HCT116 (cell line): ENCODE data around the gene C16orf90. TPM values are rescaled to one million over a fixed set of nuclear protein-coding genes. Genes with fewer than 3 reads are reported as not detected.

Experiments used
- ATAC-seq: fragments of 200-7000 bp; cut with Tn5 transposase; 2 replicates; pipeline ENCODE4 v1.9.1; 2020; ENCODE audit warnings: mild to moderate bottlenecking, moderate library complexity
- BruUV-seq: library from RNA; stranded (reverse); fragments of 400-500 nt; replicated peaks from 2 replicates; lab custom pipeline; 2021; lab: Mats Ljungman, UMichigan
- CTCF ChIA-PET: fragments of 300-600 bp; sonication (Branson Sonifier 250); formaldehyde crosslinking; loops from one replicate; lab custom pipeline; 2021; ENCODE audit warnings: antibody characterized with exemption; lab: Charles Lee
- POLR2A ChIA-PET: fragments of 300-600, 350-600 bp; sonication (Branson Sonifier 250); formaldehyde crosslinking; loops from one replicate; lab custom pipeline; 2021; ENCODE audit warnings: antibody characterized with exemption; lab: Charles Lee
- RAD21 ChIA-PET, 2 experiments: fragments of 300-600 bp; sonication (Branson Sonifier 250); formaldehyde crosslinking; loops; one replicate each; lab custom pipeline; 2023; ENCODE audit warnings: low total read pairs in 2 of 2; ENCODE audit not compliant: uncharacterized antibody in 2 of 2, unreplicated experiment in 2 of 2, low non-redundant PET in 1 of 2; lab: Charles Lee
- DNase-seq: peaks from one replicate; pipeline ENCODE4 v3.0.0-alpha.2; 2010; ENCODE audit warnings: low read depth, low spot score
- H2AFZ ChIP-seq: fragments of 200-600 bp; shearing (Covaris generic), sonication (generic); 2 replicates; pipeline ENCODE4 v1.6.1; 2017; ENCODE audit warnings: low read depth, mixed run types, mixed read lengths, antibody characterized with exemption, low read length; ENCODE audit not compliant: poor library complexity, severe bottlenecking
- H3K27ac ChIP-seq: 2 replicates; pipeline ENCODE4 v1.5.1; 2012; ENCODE audit warnings: low read depth, low read length
- H3K27me3 ChIP-seq: fragments of 200-600 bp; sonication (generic); 2 replicates; pipeline ENCODE4 v1.6.1; 2016; ENCODE audit warnings: mixed run types, low read length, mixed read lengths; ENCODE audit not compliant: insufficient read depth
- H3K36me3 ChIP-seq, 2 experiments: fragments of 200-500 bp in 1 of 2; fragments of 200-600 bp in 1 of 2; sonication (Bioruptor generic) in 1 of 2; sonication (generic) in 1 of 2; 2 replicates each; pipeline versions ENCODE4 v1.5.1 to v1.6.1; 2014 to 2016; ENCODE audit warnings: low read length in 2 of 2, inconsistent platforms in 1 of 2, mixed read lengths in 1 of 2, mixed run types in 1 of 2; ENCODE audit not compliant: insufficient read depth in 2 of 2, control insufficient read depth in 1 of 2
- H3K4me1 ChIP-seq, 2 experiments: fragments of 200-600 bp in 1 of 2; sonication (generic) in 1 of 2; 2 replicates each; pipeline versions ENCODE4 v1.5.1 to v1.6.1; 2012 to 2017; ENCODE audit warnings: low read length in 2 of 2, inconsistent platforms in 1 of 2, mild to moderate bottlenecking in 1 of 2, mixed read lengths in 1 of 2, mixed run types in 1 of 2, moderate library complexity in 1 of 2; ENCODE audit not compliant: insufficient read depth in 2 of 2, control insufficient read depth in 1 of 2
- H3K4me2 ChIP-seq: fragments of 200-600 bp; sonication (generic); 2 replicates; pipeline ENCODE4 v1.6.1; 2017; ENCODE audit warnings: mixed run types, low read length, mixed read lengths
- H3K4me3 ChIP-seq, 2 experiments: fragments of 200-600 bp in 1 of 2; sonication (generic) in 1 of 2; replicated peaks in 1 of 2; 2 replicates each; pipeline ENCODE4 v1.5.1; 2011 to 2016; ENCODE audit warnings: low read length in 2 of 2, control low read depth in 1 of 2, low read depth in 1 of 2, mild to moderate bottlenecking in 1 of 2, mixed read lengths in 1 of 2, mixed run types in 1 of 2
- H3K79me2 ChIP-seq: fragments of 200-600 bp; sonication (generic); 2 replicates; pipeline ENCODE4 v1.6.1; 2017; ENCODE audit warnings: mild to moderate bottlenecking, mixed run types, low read length, moderate library complexity, mixed read lengths; ENCODE audit not compliant: insufficient read depth
- H3K9ac ChIP-seq: fragments of 200-600 bp; sonication (generic); 2 replicates; pipeline ENCODE4 v1.6.1; 2016; ENCODE audit warnings: low read length, mixed read lengths
- H3K9me2 ChIP-seq: fragments of 200-600 bp; sonication (generic), shearing (Covaris generic); 2 replicates; pipeline ENCODE4 v1.6.1; 2017; ENCODE audit warnings: mixed run types, mild to moderate bottlenecking, moderate library complexity; ENCODE audit not compliant: insufficient read depth
- H3K9me3 ChIP-seq, 2 experiments: fragments of 200-500 bp in 1 of 2; fragments of 200-600 bp in 1 of 2; sonication (Bioruptor generic) in 1 of 2; sonication (generic) in 1 of 2; 2 replicates each; pipeline ENCODE4 v1.6.1; 2014 to 2017; ENCODE audit warnings: low read length in 2 of 2, mixed read lengths in 2 of 2, inconsistent platforms in 1 of 2, low read depth in 1 of 2, mild to moderate bottlenecking in 1 of 2, mixed run types in 1 of 2, moderate library complexity in 1 of 2; ENCODE audit not compliant: control insufficient read depth in 1 of 2, insufficient read depth in 1 of 2
- H4K20me1 ChIP-seq: fragments of 200-600 bp; sonication (generic), shearing (Covaris generic); 2 replicates; pipeline ENCODE4 v1.6.1; 2017; ENCODE audit warnings: mixed run types, mild to moderate bottlenecking, moderate library complexity; ENCODE audit not compliant: insufficient read depth
- ATF3 ChIP-seq: IDR thresholded peaks from 2 replicates; pipeline ENCODE4 v1.6.1; 2012
- CBX3 ChIP-seq: IDR thresholded peaks from 2 replicates; pipeline ENCODE4 v1.6.1; 2012; ENCODE audit warnings: low read depth
- CEBPB ChIP-seq: IDR thresholded peaks from 2 replicates; pipeline ENCODE4 v1.6.1; 2012; ENCODE audit warnings: low read depth
- CTCF ChIP-seq, 3 experiments: fragments of 200-600 bp in 1 of 3; sonication (generic) in 1 of 3; IDR thresholded peaks in 2 of 3; conservative IDR thresholded peaks in 1 of 3; 2 replicates each; pipeline ENCODE4 v1.5.1; 2012 to 2017; ENCODE audit warnings: low read depth in 2 of 3, low read length in 2 of 3, antibody characterized with exemption in 1 of 3, borderline replicate concordance in 1 of 3, control low read depth in 1 of 3, mild to moderate bottlenecking in 1 of 3, mixed read lengths in 1 of 3, mixed run types in 1 of 3, moderate library complexity in 1 of 3; ENCODE audit not compliant: insufficient read depth in 1 of 3
- EZH2 ChIP-seq: fragments of 200-600 bp; sonication (generic); IDR thresholded peaks from 2 replicates; pipeline ENCODE4 v1.6.1; 2017; ENCODE audit warnings: antibody characterized with exemption, mixed run types
- EZH2phosphoT487 ChIP-seq: fragments of 200-600 bp; IDR thresholded peaks from 2 replicates; pipeline ENCODE4 v1.6.1; 2018; ENCODE audit warnings: antibody characterized with exemption, borderline replicate concordance
- FOSL1 ChIP-seq: IDR thresholded peaks from 2 replicates; pipeline ENCODE4 v1.6.1; 2012; ENCODE audit warnings: low read depth
- MAX ChIP-seq: IDR thresholded peaks from 2 replicates; pipeline ENCODE4 v1.6.1; 2012
- POLR2A ChIP-seq: IDR thresholded peaks from 2 replicates; pipeline ENCODE4 v1.7.0; 2011; ENCODE audit warnings: borderline replicate concordance; ENCODE audit not compliant: insufficient read depth, insufficient read length; ENCODE audit errors: extremely low read depth
- RAD21 ChIP-seq: IDR thresholded peaks from 2 replicates; pipeline ENCODE4 v1.6.1; 2012; ENCODE audit warnings: low read depth, mild to moderate bottlenecking
- SIN3A ChIP-seq: IDR thresholded peaks from 2 replicates; pipeline ENCODE4 v1.6.1; 2012; ENCODE audit warnings: low read depth
- SP1 ChIP-seq: IDR thresholded peaks from 2 replicates; pipeline ENCODE4 v1.6.1; 2012; ENCODE audit warnings: low read depth
- ZBTB33 ChIP-seq: IDR thresholded peaks from 2 replicates; pipeline ENCODE4 v1.6.1; 2011; ENCODE audit warnings: mild to moderate bottlenecking, low read length, moderate library complexity; ENCODE audit not compliant: insufficient replicate concordance; ENCODE audit errors: extremely low read depth
- ZFX ChIP-seq: fragments of 450-650 bp; IDR thresholded peaks from 2 replicates; pipeline ENCODE4 v1.6.1; 2017
- intact Hi-C: fragments of 100-400 bp; cut with micrococcal nuclease; formaldehyde crosslinking; loops from 2 replicates; pipeline ENCODE4 v1.10.0; 2022
- total RNA-seq: library from RNA; stranded (reverse); gene quantifications from one replicate; pipeline ENCODE4 v1.2.1, GENCODE V29; 2021; ENCODE audit not compliant: unreplicated experiment

Gene C16orf90
- total RNA-seq, 1 experiment from 2014 or later: not detected

GRCh38 chr16:3509470-3509928 is 14.2 kb upstream of the C16orf90 start:
- Histone ChIP-seq H3K79me2 (no peaks in the 10 kb centered on the region), H3K9me3 (no peaks in the 10 kb centered on the region), H3K9ac (no peak overlapping the region), H3K9me2 (no peaks in the 10 kb centered on the region), H3K4me3 (no peak overlapping the region), H3K27me3 (no peaks in the 10 kb centered on the region), H3K36me3 (peaks cover 11 to 16% of the 10 kb centered on the region in 2 experiments), H3K27ac (no peak overlapping the region), H4K20me1 (no peaks in the 10 kb centered on the region), H3K4me1 (no peaks in the 10 kb centered on the region), H3K4me2 (no peak overlapping the region), H2AFZ (no peak overlapping the region)
- DNase-seq: no peak
- POLR2A ChIA-PET: no interaction called here
- intact Hi-C loops: no loop called here
- no peak for ATAC-seq
- TF ChIP-seq SP1 (no peak), FOSL1 (no peak), EZH2phosphoT487 (no peak), ZBTB33 (no peak), MAX (no peak), RAD21 (no peak)
- no TSS peak for BruUV-seq
- CTCF ChIA-PET: no interaction called here
- RAD21 ChIA-PET: no interaction called here

- no TSS peak for BruUV-seq
- no peak overlapping the region for H3K27ac ChIP-seq
- no peak overlapping the region for H3K4me3 ChIP-seq
- no peak overlapping the region for H2AFZ ChIP-seq
- intact Hi-C loops: no loop called here
- H3K9me3 ChIP-seq: no peaks in the 10 kb centered on the region
- DNase-seq (no peak), ATAC-seq (no peak)
- CTCF ChIA-PET: no interaction called here
- H3K9me2 ChIP-seq: no peaks in the 10 kb centered on the region
- no peak overlapping the region for H3K9ac ChIP-seq
- POLR2A ChIA-PET: no interaction called here
- peaks cover 1 to 5% of the 10 kb centered on the region in 2 experiments; a peak in 3 of 4 replicates for H3K4me1 ChIP-seq
- RAD21 ChIA-PET: no interaction called here
- H3K36me3 ChIP-seq: peaks cover 6 to 13% of the 10 kb centered on the region in 2 experiments
- H3K79me2 ChIP-seq: no peaks in the 10 kb centered on the region
- H3K4me2 ChIP-seq: no peak overlapping the region
- H4K20me1 ChIP-seq: no peaks in the 10 kb centered on the region
- no peaks in the 10 kb centered on the region for H3K27me3 ChIP-seq
- no peak for TF ChIP-seq RAD21
- no peak for TF ChIP-seq MAX
- TF ChIP-seq EZH2: no peak
- TF ChIP-seq POLR2A: no peak
- no peak for TF ChIP-seq SIN3A
- TF ChIP-seq CEBPB: no peak
- TF ChIP-seq CTCF (IDR thresholded peaks at IDR 0.05 in 2 of 3, conservative IDR thresholded peaks at IDR 0.05 in 1 of 3; ENCODE audit: borderline replicate concordance in 1 of 3, insufficient read depth in 1 of 3, low read depth in 2 of 3, low read length in 2 of 3): no peak
- TF ChIP-seq ZFX: no peak
- no peak for TF ChIP-seq CBX3
- no peak for TF ChIP-seq ATF3
- TF ChIP-seq ZBTB33: no peak
These were observed 13.4 kb upstream of the C16orf90 start for GRCh38 chr16:3508736-3509135.
